MG63 (cell line): ENCODE measurements around the gene DENND4A. TPM values are rescaled to one million over a fixed set of nuclear protein-coding genes. Genes with fewer than 3 reads are reported as not detected.
"Not testable (repeated sequence)": the region's sequence is repeated elsewhere in the genome, so short reads cannot be mapped to it uniquely, and the experiment has no call there.

Source experiments
- DNase-seq: peaks from one replicate; pipeline ENCODE4 v3.0.0-alpha.2; 2020
- H3K27me3 ChIP-seq: fragments of 250-450 bp; sonication (Bioruptor Pico); 2 replicates; pipeline ENCODE4 v1.5.1; 2020; ENCODE audit warnings: mild to moderate bottlenecking, moderate library complexity
- H3K36me3 ChIP-seq: fragments of 250-450 bp; sonication (Bioruptor Pico); 2 replicates; pipeline ENCODE4 v1.5.1; 2020; ENCODE audit warnings: mild to moderate bottlenecking, moderate library complexity
- H3K4me3 ChIP-seq: fragments of 250-450 bp; sonication (Bioruptor Pico); 2 replicates; pipeline ENCODE4 v1.5.1; 2020; ENCODE audit warnings: mild to moderate bottlenecking, moderate library complexity
- H3K9me3 ChIP-seq: fragments of 250-450 bp; sonication (Bioruptor Pico); 2 replicates; pipeline ENCODE4 v1.5.1; 2020; ENCODE audit warnings: mild to moderate bottlenecking, moderate library complexity
- total RNA-seq: library from RNA; depleted of rRNA; stranded (reverse); fragments of >200 nt; shearing (Covaris generic); gene quantifications from 2 replicates; pipeline ENCODE4 v1.2.3, GENCODE V29; 2014; ENCODE audit warnings: low replicate concordance; rRNA removed

Gene DENND4A
- total RNA-seq, 1 experiment from 2014 or later, result 10.8 TPM

DNA sequence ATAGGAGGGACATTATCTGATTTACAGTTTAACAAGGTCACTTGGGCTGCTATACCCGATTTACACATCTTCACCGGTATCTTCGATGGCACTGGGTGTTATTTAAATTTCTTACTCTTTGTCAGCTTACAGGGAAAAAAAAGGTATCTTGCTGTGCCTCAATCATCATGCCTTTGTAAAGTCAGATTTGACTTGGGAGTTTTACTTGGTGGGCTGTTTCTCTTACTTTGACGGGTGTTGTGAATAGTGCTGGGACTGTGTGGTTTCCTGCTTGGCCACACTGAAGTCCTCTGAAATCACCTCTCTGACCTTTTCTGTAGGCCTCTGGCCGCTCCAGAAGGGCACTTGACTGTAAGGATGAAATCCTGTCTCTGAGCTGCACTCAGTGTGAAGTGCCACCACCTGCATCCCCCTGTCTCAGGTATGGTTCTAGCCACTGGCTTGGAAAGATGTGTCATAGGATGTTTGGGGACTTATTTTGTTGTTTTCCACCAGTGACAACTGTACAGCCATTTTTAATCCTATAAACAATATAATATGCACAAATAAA lies 173.5 kb downstream of the DENND4A start:
- Histone ChIP-seq H3K27me3 (no peaks in the 10 kb centered on the region), H3K4me3 (no peak overlapping the region), H3K36me3 (no peaks in the 10 kb centered on the region), H3K9me3 (no peaks in the 10 kb centered on the region)
- DNase-seq, result no peak

DNA sequence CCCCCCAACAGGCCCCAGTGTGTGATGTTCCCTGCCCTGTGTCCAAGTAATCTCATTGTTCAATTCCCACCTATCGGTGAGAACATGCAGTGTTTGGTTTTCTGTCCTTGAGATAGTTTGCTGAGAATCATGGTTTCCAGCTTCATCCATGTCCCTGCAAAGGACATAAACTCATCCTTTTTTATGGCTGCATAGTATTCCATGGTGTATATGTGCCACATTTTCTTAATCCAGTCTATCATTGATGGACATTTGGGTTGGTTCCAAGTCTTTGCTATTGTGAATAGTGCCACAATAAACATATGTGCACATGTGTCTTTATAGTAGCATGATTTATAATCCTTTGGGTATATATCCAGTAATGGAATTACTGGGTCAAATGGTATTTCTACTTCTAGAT lies 176.2 kb downstream of the DENND4A start:
- H3K27me3 ChIP-seq, H3K36me3 ChIP-seq, H3K9me3 ChIP-seq, DNase-seq, H3K4me3 ChIP-seq: not testable (repeated sequence)

DNA sequence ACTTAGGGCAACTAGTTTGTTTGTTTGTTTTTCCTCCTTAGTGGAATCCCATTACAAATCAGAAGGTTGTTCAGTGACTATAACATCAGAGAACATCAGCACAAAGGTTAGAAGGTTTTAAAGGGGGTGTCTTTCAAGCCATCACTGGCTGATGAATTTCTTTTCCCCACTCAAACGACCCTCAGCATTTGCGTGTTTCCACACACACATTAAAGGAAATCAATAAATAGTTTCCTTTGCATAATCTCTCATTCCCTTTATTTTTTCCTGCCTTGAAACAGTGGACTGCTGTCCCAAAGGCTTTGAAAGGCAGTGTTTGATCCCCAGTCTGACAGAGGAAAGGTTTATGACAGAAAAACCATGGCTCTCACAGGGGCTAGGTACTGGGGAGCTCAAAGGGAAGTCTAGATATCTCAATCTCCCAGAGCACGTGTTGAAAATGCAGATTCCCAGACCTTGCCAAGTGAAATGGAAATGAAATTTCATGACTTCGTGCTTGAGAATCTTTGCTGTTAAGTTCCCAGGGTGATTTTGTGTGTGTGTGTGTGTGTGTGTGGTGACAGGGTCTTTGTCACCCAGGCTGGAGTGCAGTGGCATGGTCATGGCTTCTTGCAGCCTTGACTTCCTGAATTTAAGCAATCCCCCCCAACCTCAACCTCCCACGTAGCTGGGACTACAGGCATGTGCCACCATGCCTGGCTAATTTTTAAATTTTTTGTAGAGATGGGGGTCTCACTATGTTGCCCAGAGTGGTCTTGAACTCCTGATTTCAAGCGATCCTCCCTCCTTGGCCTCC lies 178.9 kb downstream of the DENND4A start:
- Histone ChIP-seq H3K9me3 (no peaks in the 10 kb centered on the region), H3K4me3 (no peak overlapping the region), H3K36me3 (no peaks in the 10 kb centered on the region), H3K27me3 (no peaks in the 10 kb centered on the region)
- DNase-seq, result no peak

DNA sequence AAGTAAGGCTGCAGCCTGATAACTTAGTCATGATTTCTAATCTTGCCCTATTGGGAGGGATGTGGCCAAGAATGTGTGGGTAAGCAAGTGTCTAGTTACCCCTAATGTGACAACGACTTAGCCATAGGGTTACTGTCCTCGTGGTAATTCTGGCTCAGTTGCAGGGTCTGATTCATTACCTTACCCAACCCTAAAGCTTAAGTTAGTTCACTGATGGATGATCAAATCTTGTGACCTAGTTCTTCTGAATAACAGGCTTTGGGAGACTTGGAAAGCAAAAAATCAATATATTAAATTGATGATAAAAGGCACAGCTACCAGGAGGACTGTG lies 179.5 kb downstream of the DENND4A start:
- H3K27me3 ChIP-seq, result no peaks in the 10 kb centered on the region
- peaks cover 3% of the 10 kb centered on the region for H3K36me3 ChIP-seq
- H3K4me3 ChIP-seq, result no peak overlapping the region
- no peak for DNase-seq
- H3K9me3 ChIP-seq, result no peaks in the 10 kb centered on the region

DNA sequence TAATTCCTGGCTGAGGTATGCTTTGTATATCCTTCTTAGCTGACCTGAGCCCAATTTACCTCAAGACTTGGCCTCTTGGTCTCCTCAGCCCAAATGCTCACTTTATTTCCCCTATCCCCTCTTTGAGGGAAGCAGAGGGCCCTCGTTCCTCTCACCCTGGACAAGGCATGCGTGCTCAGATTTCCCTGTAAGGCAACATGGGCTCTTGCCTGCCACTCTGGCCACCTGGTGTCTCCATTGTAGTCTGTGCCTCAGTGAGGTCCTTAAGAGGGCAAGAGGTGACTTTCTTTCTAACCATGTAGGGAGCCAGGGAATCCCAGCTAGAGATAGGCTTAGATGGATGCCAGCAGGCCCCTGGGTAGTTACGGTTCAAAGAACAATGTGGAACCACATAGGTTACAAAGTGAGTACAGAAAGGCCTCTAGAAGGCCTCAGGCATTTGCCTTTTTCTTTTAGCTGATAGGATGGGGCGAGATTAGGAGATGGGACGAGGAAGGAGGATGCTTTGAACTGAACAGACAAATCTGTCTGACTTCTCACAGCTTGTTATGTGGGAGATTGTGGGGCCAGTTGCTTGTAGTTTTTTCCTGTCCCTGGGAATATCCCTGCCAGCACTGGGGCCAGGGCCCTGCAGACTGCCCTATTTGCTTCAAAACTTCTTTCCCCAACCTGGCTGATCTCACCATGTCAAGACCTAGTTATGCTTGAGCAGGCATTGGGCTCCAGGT lies 180.0 kb downstream of the DENND4A start:
- no peaks in the 10 kb centered on the region for H3K27me3 ChIP-seq
- no peak for DNase-seq
- H3K9me3 ChIP-seq, result no peaks in the 10 kb centered on the region

DNA sequence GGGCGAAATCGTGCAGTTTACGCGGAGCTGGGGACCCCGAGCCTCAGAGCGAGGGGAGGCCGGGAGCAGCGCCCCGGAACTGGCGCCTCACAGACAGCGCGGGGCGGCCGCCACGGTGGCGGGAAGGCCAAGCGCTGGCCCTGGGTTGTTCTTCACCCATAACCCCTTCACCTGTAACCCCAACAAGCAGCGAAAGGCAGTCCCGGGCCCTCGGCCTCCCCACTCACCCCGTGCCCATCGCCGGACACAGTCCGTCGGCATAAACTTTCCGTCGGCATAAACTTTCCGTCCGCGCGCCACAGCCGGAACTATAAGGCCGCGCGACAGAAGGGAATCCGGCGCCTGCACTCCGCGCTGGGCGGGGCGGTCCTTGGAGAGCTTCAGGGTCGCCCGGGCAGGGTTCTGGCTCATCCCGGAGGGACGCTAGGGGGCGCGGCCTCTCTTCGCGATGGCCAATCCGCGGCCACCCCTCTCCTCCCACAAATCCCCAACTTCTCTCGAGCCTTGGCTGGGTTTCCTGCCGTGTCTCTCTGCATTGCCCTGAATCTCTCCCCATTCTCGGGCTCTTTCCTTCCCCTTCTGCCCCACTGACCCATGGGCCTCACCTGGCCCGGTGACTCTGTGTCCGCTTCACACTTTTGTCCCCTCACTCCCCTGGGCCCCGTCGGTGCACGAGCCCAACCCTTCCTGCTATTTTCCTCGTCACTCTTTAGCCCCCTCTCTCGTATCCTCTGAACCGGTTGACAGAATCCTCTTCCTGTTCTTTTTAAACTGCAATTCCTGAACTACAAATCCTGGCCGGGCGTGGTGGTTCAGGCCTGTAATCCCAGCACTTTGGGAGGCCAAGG lies 181.0 kb downstream of the DENND4A start, which contains the start of gene INTS14:
TSS of gene INTS14 (minus strand) at position 261 of the 848 bp plus-strand sequence. CDS start 3,751 bp downstream, outside the sequence.
- H3K9me3 ChIP-seq, result no peaks in the 10 kb centered on the region
- no peaks in the 10 kb centered on the region for H3K27me3 ChIP-seq
- peak within 1 kb of the TSS; percentile 92 for H3K4me3 ChIP-seq
- peak; percentile 98 for DNase-seq
- peaks cover 10% of the 10 kb centered on the region for H3K36me3 ChIP-seq

More for the DNA sequence above, 180.0 kb downstream of the DENND4A start:
- H3K36me3 ChIP-seq, result peaks cover 7% of the 10 kb centered on the region
- H3K4me3 ChIP-seq, result peak overlapping the region; percentile 92

Other genes with a start within 250 kb of the DENND4A start
- gene INTS14, start 181.2 kb downstream of the DENND4A start, total RNA-seq, result 26.3 and 34.6 TPM in 2 replicates
- gene SLC24A1, start 170.4 kb downstream of the DENND4A start, total RNA-seq, result 3.3 and 10.1 TPM in 2 replicates
- 306 and 514 TPM in 2 replicates for gene RAB11A, start 77.2 kb upstream of the DENND4A start, total RNA-seq